Amniotic stem cell (primary cell): Measurements from ENCODE around the gene F9.

ENCODE experiments used
- DNase-seq: peaks from one replicate; lab custom pipeline; 2025; lab: John Stamatoyannopoulos, UW

Gene F9

GRCh38 chrX:139600105-139600504 lies 69.6 kb downstream of the F9 start:
- DNase-seq, result no peak
